H1 (cell line): ENCODE measurements around the gene CA14. TPM values are rescaled to one million over a fixed set of nuclear protein-coding genes. Genes with fewer than 3 reads are reported as not detected.

Experiments
- CTCF ChIA-PET: fragments of 300-600 bp; sonication (Branson Sonifier 250); formaldehyde crosslinking; loops from one replicate; lab custom pipeline; 2021; ENCODE audit not compliant: partially characterized antibody; lab: Charles Lee
- POLR2A ChIA-PET: fragments of 300-600 bp; sonication (Branson Sonifier 250); formaldehyde crosslinking; loops from one replicate; lab custom pipeline; 2021; ENCODE audit warnings: inconsistent platforms; ENCODE audit not compliant: partially characterized antibody; lab: Charles Lee
- DNase-seq, 2 experiments: peaks; one replicate each; pipeline versions ENCODE4 v3.0.0 to v3.0.0-alpha.2; 2010 to 2022; ENCODE audit warnings: low spot score in 2 of 2, low read depth in 1 of 2, mixed read lengths in 1 of 2
- FAIRE-seq: peaks from 2 replicates; lab custom pipeline; 2011; peaks lifted over from hg19 to GRCh38; lab: Jason Lieb, UNC
- H2AFZ ChIP-seq: 2 replicates; pipeline ENCODE4 v1.8.1; 2012; ENCODE audit warnings: low read length, inconsistent platforms
- H2AK5ac ChIP-seq: 2 replicates; pipeline ENCODE4 v1.6.1; 2013; ENCODE audit warnings: low read depth, low read length
- H2BK120ac ChIP-seq: replicated peaks from 2 replicates; pipeline ENCODE3; 2013; ENCODE audit warnings: low read depth, low read length, inconsistent platforms
- H2BK12ac ChIP-seq: 2 replicates; pipeline ENCODE4 v1.6.1; 2013; ENCODE audit warnings: low read depth, low read length
- H2BK15ac ChIP-seq: 2 replicates; pipeline ENCODE4 v1.6.1; 2013; ENCODE audit warnings: low read length
- H2BK20ac ChIP-seq: 2 replicates; pipeline ENCODE4 v1.6.1; 2013; ENCODE audit warnings: low read length
- H2BK5ac ChIP-seq: 2 replicates; pipeline ENCODE4 v1.6.1; 2013; ENCODE audit warnings: low read depth, low read length
- H3K14ac ChIP-seq: 2 replicates; pipeline ENCODE4 v1.6.1; 2013; ENCODE audit warnings: inconsistent platforms; ENCODE audit not compliant: insufficient read length
- H3K18ac ChIP-seq: 2 replicates; pipeline ENCODE4 v1.6.1; 2013; ENCODE audit warnings: low read length; ENCODE audit errors: extremely low read depth
- H3K23ac ChIP-seq: 2 replicates; pipeline ENCODE4 v1.6.1; 2013; ENCODE audit warnings: inconsistent platforms; ENCODE audit not compliant: insufficient read length
- H3K23me2 ChIP-seq: 2 replicates; pipeline ENCODE4 v1.6.1; 2013; ENCODE audit warnings: low read depth, low read length
- H3K27ac ChIP-seq: 2 replicates; pipeline ENCODE4 v1.6.1; 2011; ENCODE audit warnings: low read depth, low read length, inconsistent platforms
- H3K27me3 ChIP-seq, 4 experiments: replicated peaks in 1 of 4; 1 replicate in 1 of 4; 2 replicates in 3 of 4; pipeline versions ENCODE4 v1.6.1 to v1.8.1; 2011 to 2013; ENCODE audit warnings: low read length in 3 of 4, mild to moderate bottlenecking in 3 of 4, inconsistent platforms in 2 of 4, mixed read lengths in 2 of 4, moderate library complexity in 1 of 4; ENCODE audit not compliant: control insufficient read depth in 3 of 4, insufficient read depth in 3 of 4; ENCODE audit errors: extremely low read depth in 1 of 4
- H3K36me3 ChIP-seq, 4 experiments: 2 replicates each; pipeline versions ENCODE4 v1.6.1 to v1.8.1; 2011 to 2013; ENCODE audit warnings: mild to moderate bottlenecking in 4 of 4, low read length in 3 of 4, moderate library complexity in 2 of 4, control low read depth in 1 of 4, inconsistent platforms in 1 of 4; ENCODE audit not compliant: insufficient read depth in 4 of 4, control insufficient read depth in 2 of 4
- H3K4ac ChIP-seq: replicated peaks from 2 replicates; pipeline ENCODE3; 2013; ENCODE audit warnings: low read length, low read depth, mixed read lengths, inconsistent platforms; ENCODE audit not compliant: insufficient read length
- H3K4me1 ChIP-seq, 4 experiments: replicated peaks in 1 of 4; 1 replicate in 1 of 4; 2 replicates in 3 of 4; pipeline versions ENCODE4 v1.6.1 to v1.8.1; 2011 to 2013; ENCODE audit warnings: low read length in 3 of 4, inconsistent platforms in 2 of 4, mixed read lengths in 1 of 4; ENCODE audit not compliant: insufficient read depth in 4 of 4, control insufficient read depth in 3 of 4
- H3K4me2 ChIP-seq, 2 experiments: 2 replicates each; pipeline versions ENCODE4 v1.6.1 to v1.8.1; 2011 to 2013; ENCODE audit warnings: low read depth in 2 of 2, low read length in 2 of 2, control low read depth in 1 of 2, inconsistent platforms in 1 of 2, mild to moderate bottlenecking in 1 of 2; ENCODE audit not compliant: insufficient read depth in 1 of 2
- H3K4me3 ChIP-seq, 4 experiments: fragments of 200-600, 300-600 bp in 1 of 4; sonication (generic), shearing (Covaris generic), sonication (Bioruptor Twin) in 1 of 4; 2 replicates each; pipeline versions ENCODE4 v1.5.1 to v1.8.1; 2011 to 2016; ENCODE audit warnings: low read length in 4 of 4, low read depth in 3 of 4, control low read depth in 2 of 4, inconsistent platforms in 2 of 4, mild to moderate bottlenecking in 2 of 4, mixed read lengths in 1 of 4, moderate library complexity in 1 of 4; ENCODE audit not compliant: insufficient read depth in 2 of 4; ENCODE audit errors: extremely low read depth in 1 of 4
- H3K56ac ChIP-seq: replicated peaks from 2 replicates; pipeline ENCODE3; 2013; ENCODE audit warnings: low read depth, mild to moderate bottlenecking, mixed read lengths, low read length, inconsistent platforms; ENCODE audit not compliant: insufficient read length
- H3K79me1 ChIP-seq: 2 replicates; pipeline ENCODE4 v1.6.1; 2013; ENCODE audit warnings: low read depth, low read length, control low read depth
- H3K79me2 ChIP-seq, 2 experiments: 2 replicates each; pipeline versions ENCODE4 v1.6.1 to v1.8.1; 2012 to 2013; ENCODE audit warnings: low read length in 2 of 2, mild to moderate bottlenecking in 2 of 2, inconsistent platforms in 1 of 2; ENCODE audit not compliant: insufficient read depth in 2 of 2, control insufficient read depth in 1 of 2
- H3K9ac ChIP-seq, 4 experiments: replicated peaks in 1 of 4; 1 replicate in 1 of 4; 2 replicates in 3 of 4; pipeline versions ENCODE4 v1.6.1 to v1.8.1; 2011 to 2013; ENCODE audit warnings: low read depth in 3 of 4, low read length in 3 of 4, control low read depth in 2 of 4, mild to moderate bottlenecking in 2 of 4, moderate library complexity in 2 of 4, inconsistent platforms in 1 of 4; ENCODE audit errors: extremely low read depth in 1 of 4
- H3K9me3 ChIP-seq, 2 experiments: 2 replicates each; pipeline versions ENCODE4 v1.6.1 to v1.8.1; 2012 to 2013; ENCODE audit warnings: mild to moderate bottlenecking in 2 of 2, moderate library complexity in 2 of 2, control low read depth in 1 of 2, inconsistent platforms in 1 of 2, low read depth in 1 of 2, low read length in 1 of 2, mixed read lengths in 1 of 2; ENCODE audit not compliant: insufficient read depth in 2 of 2
- H4K20me1 ChIP-seq, 2 experiments: replicated peaks in 1 of 2; 2 replicates each; pipeline versions ENCODE3 to v1.8.1; 2011 to 2013; ENCODE audit warnings: inconsistent platforms in 2 of 2, low read length in 2 of 2, mild to moderate bottlenecking in 1 of 2; ENCODE audit not compliant: insufficient read depth in 2 of 2, control insufficient read depth in 1 of 2
- H4K5ac ChIP-seq: 2 replicates; pipeline ENCODE4 v1.6.1; 2013; ENCODE audit warnings: low read length, low read depth, mixed read lengths, inconsistent platforms; ENCODE audit not compliant: insufficient read length
- H4K8ac ChIP-seq: 2 replicates; pipeline ENCODE4 v1.8.0; 2013; ENCODE audit warnings: mild to moderate bottlenecking, moderate library complexity, low read length, inconsistent platforms; ENCODE audit not compliant: insufficient read depth; ENCODE audit errors: extremely low read depth
- H4K91ac ChIP-seq: replicated peaks from 2 replicates; pipeline ENCODE3; 2013; ENCODE audit warnings: low read length, mixed read lengths, inconsistent platforms; ENCODE audit not compliant: insufficient read length
- ASH2L ChIP-seq: fragments of 200-600, 300-600 bp; sonication (generic); IDR thresholded peaks from one replicate; pipeline ENCODE4 v1.7.1; 2017; ENCODE audit warnings: low read length
- BCL11A ChIP-seq, 2 experiments: IDR thresholded peaks; one replicate each; pipeline ENCODE4 v1.6.1; 2011; ENCODE audit warnings: low read depth in 2 of 2, low read length in 2 of 2, mild to moderate bottlenecking in 2 of 2
- GABPA ChIP-seq: IDR thresholded peaks from 2 replicates; pipeline ENCODE4 v1.6.1; 2011; ENCODE audit warnings: mild to moderate bottlenecking, low read length, moderate library complexity, borderline replicate concordance; ENCODE audit not compliant: insufficient read depth
- GTF2F1 ChIP-seq: IDR thresholded peaks from 2 replicates; pipeline ENCODE4 v1.6.1; 2012; ENCODE audit warnings: low read depth, low read length, improper control_type of control experiment, borderline replicate concordance
- HDAC2 ChIP-seq, 2 experiments: fragments of 300-600 bp in 1 of 2; sonication (generic) in 1 of 2; IDR thresholded peaks; 2 replicates each; pipeline ENCODE4 v1.6.1; 2011 to 2012; ENCODE audit warnings: low read depth in 2 of 2, low read length in 2 of 2, mild to moderate bottlenecking in 2 of 2, moderate library complexity in 2 of 2, borderline replicate concordance in 1 of 2, inconsistent platforms in 1 of 2
- SUZ12 ChIP-seq: fragments of 200-600 bp; sonication (generic); IDR thresholded peaks from 2 replicates; pipeline ENCODE4 v1.6.1; 2012; ENCODE audit warnings: mild to moderate bottlenecking, inconsistent platforms, low read length, moderate library complexity, mixed read lengths
- TBP ChIP-seq: IDR thresholded peaks from 2 replicates; pipeline ENCODE4 v1.6.1; 2011; ENCODE audit warnings: low read depth, low read length, improper control_type of control experiment
- whole genome bisulfite sequencing, 2 experiments: shearing (Covaris generic) in 1 of 2; methylation state at CpG; one replicate each; pipeline versions ENCODE4 v1.1.6 to v1.1.7; 2013 to 2015; ENCODE audit warnings: low lambda C conversion rate in 2 of 2, mixed read lengths in 2 of 2, inconsistent platforms in 1 of 2, low coverage in 1 of 2, missing lambda C conversion rate in 1 of 2; ENCODE audit not compliant: insufficient replicate concordance in 2 of 2, insufficient coverage in 1 of 2, insufficient read length in 1 of 2; ENCODE audit errors: extremely low coverage in 1 of 2, missing lambda C conversion rate in 1 of 2; 5-methylcytosine and 5-hydroxymethylcytosine counted together
- long read RNA-seq, 2 experiments: library from RNA in 1 of 2; library from capped mRNA in 1 of 2; stranded (forward); transcript quantifications; one replicate each; pipeline ENCODE4 v2.0.0, GENCODE V29; 2021; ENCODE audit warnings: inconsistent platforms in 1 of 2
- polyA minus RNA-seq, 3 experiments: library from RNA; depleted of rRNA, polyadenylated mRNA; stranded (reverse); fragments of >200 nt; gene quantifications; 1 replicate in 2 of 3; 2 replicates in 1 of 3; pipeline ENCODE4 v1.2.3, GENCODE V29; 2011
- polyA plus RNA-seq, 7 experiments: library from polyadenylated mRNA; depleted of rRNA in 3 of 7; stranded (reverse) in 5 of 7; unstranded in 2 of 7; fragments of >200 nt in 5 of 7; fragments of 200-250 nt in 2 of 7; gene quantifications; 1 replicate in 5 of 7; 2 replicates in 1 of 7; 4 replicates in 1 of 7; pipeline versions ENCODE4 v1.2.1 to v1.2.3, GENCODE V29; 2011 to 2013; ENCODE audit warnings: missing spikeins in 2 of 7, mixed read lengths in 2 of 7
- total RNA-seq: library from RNA; stranded (reverse); fragmentation: NEBNext Ultra II Directional; extraction: Animal tissue kit (Norgen Biotek cat#: 25700); gene quantifications from 2 replicates; pipeline ENCODE4 v1.2.1, GENCODE V29; 2021

CA14 gene
- total RNA-seq (52.1 and 52.3 TPM in 2 replicates), polyA plus RNA-seq (2011; rRNA removed) (79.3 and 105 TPM in 2 replicates), polyA minus RNA-seq (2011; rRNA and poly(A)+ RNA removed) (61.0 and 79.2 TPM in 2 replicates)
- 87.6 TPM for polyA plus RNA-seq (2011; cell fraction: cytosol; rRNA removed)
- 103 TPM for polyA plus RNA-seq (2011; cell fraction: nucleus; rRNA removed)
- polyA plus RNA-seq (2012, experiment 1 of 2), result 61.2 to 68.2 TPM (median 64.7 TPM) in 4 replicates
- 53.1 TPM for polyA plus RNA-seq (2012, experiment 2 of 2)
- 72.8 TPM for polyA plus RNA-seq (2013, experiment 1 of 2)
- polyA plus RNA-seq (2013, experiment 2 of 2), result 65.7 TPM
- polyA minus RNA-seq (2011; cell fraction: cytosol; rRNA and poly(A)+ RNA removed), result 25.8 TPM
- polyA minus RNA-seq (2011; cell fraction: nucleus; rRNA and poly(A)+ RNA removed), result 36.0 TPM
- long read RNA-seq, experiment 1, partial matches to known transcripts, result 10 of 41 reads
- long read RNA-seq, experiment 1, other reads (novel, unspliced or antisense), result 31 of 41 reads
- long read RNA-seq, experiment 2, partial matches to known transcripts, result 11 of 29 reads
- long read RNA-seq, experiment 2, other reads (novel, unspliced or antisense), result 14 of 29 reads

DNA sequence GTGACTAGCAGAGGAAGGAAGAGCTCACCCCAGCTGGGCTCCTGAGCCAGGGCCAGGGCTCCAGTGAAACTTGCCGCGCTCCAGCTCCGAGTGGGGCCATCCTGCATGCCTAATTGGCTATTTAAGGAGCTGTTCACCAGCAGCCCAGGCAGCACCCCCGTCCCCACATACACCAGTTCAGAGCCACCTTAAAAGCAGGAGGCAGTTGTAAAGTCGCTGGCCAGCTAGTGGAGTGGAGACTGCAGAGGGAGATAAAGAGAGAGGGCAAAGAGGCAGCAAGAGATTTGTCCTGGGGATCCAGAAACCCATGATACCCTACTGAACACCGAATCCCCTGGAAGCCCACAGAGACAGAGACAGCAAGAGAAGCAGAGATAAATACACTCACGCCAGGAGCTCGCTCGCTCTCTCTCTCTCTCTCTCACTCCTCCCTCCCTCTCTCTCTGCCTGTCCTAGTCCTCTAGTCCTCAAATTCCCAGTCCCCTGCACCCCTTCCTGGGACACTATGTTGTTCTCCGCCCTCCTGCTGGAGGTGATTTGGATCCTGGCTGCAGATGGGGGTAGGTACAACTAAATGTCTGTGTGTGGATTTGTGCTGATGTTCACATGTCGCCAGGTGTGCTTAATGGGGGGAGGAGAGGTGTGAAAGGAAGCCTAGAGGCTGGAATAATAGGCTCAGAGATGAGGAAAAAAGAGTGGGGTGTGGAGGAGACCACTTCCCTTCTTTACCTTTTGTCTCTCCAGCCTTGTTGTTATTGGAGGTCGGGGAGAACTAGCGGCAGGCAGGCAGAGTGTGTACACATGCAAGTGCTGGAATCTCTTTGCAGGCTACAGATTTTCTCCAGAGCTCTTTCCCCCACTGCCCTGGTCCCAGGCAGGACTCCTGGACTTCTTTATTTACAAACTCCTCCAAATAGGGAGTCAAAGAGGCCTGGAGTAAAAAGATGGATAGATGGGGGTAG is at the start of gene CA14:
CA14 (plus strand) TSS at position 151 of the 962 bp plus-strand sequence; CDS start at position 506, 355 bp downstream.
- Histone ChIP-seq H3K27me3 (no peaks in the 10 kb centered on the region), H4K91ac (peak within 1 kb of the TSS; percentile 96), H3K18ac (peak within 1 kb of the TSS; percentile 100), H2BK20ac (peak within 1 kb of the TSS; percentile 96; the same call in 1 of the 2 replicates), H3K4me2 (peak within 1 kb of the TSS; percentile 78 to 99), H3K56ac (peak within 1 kb of the TSS; percentile 67), H2AK5ac (peak within 1 kb of the TSS; percentile 99), H3K14ac (peak within 1 kb of the TSS; percentile 89), H3K4me1 (peaks cover 0 to 20% (median 14%) of the 10 kb centered on the region in 4 experiments; a peak in 6 of 7 replicates), H3K36me3 (peaks cover 3 to 20% (median 13%) of the 10 kb centered on the region in 4 experiments; a peak in 7 of 8 replicates), H2BK5ac (peak within 1 kb of the TSS; percentile 98), H4K5ac (peak within 1 kb of the TSS; percentile 64), H3K23ac (peak within 1 kb of the TSS; percentile 7), H4K8ac (peak within 1 kb of the TSS; percentile 81), H3K27ac (peak within 1 kb of the TSS; percentile 95), H3K9me3 (no peaks in the 10 kb centered on the region), H3K4ac (peak within 1 kb of the TSS; percentile 95), H2BK15ac (peak within 1 kb of the TSS; percentile 100), H2BK12ac (peak within 1 kb of the TSS; percentile 99), H3K79me2 (peaks cover 4 to 25% of the 10 kb centered on the region in 2 experiments), H3K23me2 (peaks cover 36% of the 10 kb centered on the region), H2BK120ac (peak within 1 kb of the TSS; percentile 97), H2AFZ (no peak within 1 kb of the TSS), H3K4me3 (peak within 1 kb of the TSS; percentile 70 to 82 (median 80)), H3K9ac (peak within 1 kb of the TSS; percentile 67 to 83 (median 79)), H4K20me1 (no peaks in the 10 kb centered on the region), H3K79me1 (peaks cover 5% of the 10 kb centered on the region; the same call in 1 of the 2 replicates)
- WGBS, 2 experiments, result 3% methylated on average over 13 of the region's 13 CpGs; no CpG with 5 or more reads in 1 of the 2 experiments
- POLR2A ChIA-PET, result interaction anchor here (0.8 to 19.4 kb wide), 20 partner anchors 8 to 724 kb away, joined by 3 to 535 read pairs (median 6); partner anchors contain the start of genes ANP32E, ANXA9, APH1A and C1orf54
- FAIRE-seq, result no peak
- peak in 1 of 2 experiments; percentile 68 for DNase-seq
- CTCF ChIA-PET, result interaction anchor here (2.5 to 17.5 kb wide), 2 partner anchors 18 to 32 kb away, joined by 9 to 326 read pairs; partner anchors contain the start of genes APH1A, C1orf54 and CIART
- TF ChIP-seq ASH2L, result peak; percentile 74
- TF ChIP-seq GTF2F1, result no peak
- no peak for TF ChIP-seq BCL11A (IDR thresholded peaks at IDR 0.05; ENCODE audit: low read depth in 2 of 2, low read length in 2 of 2)
- peak; percentile 57 for TF ChIP-seq TBP
- no peak for TF ChIP-seq GABPA
- TF ChIP-seq SUZ12, result 0 out of 2 replicates have a peak, but pooled peaks have one; percentile 24
- 0 out of 4 replicates have a peak, but pooled peaks of 1 of the 2 experiments have one; percentile 21 for TF ChIP-seq HDAC2 (IDR thresholded peaks at IDR 0.05; ENCODE audit: borderline replicate concordance in 1 of 2, low read depth in 2 of 2, low read length in 2 of 2)
